SK-N-SH (cell line): ENCODE measurements around the gene VEGFA. TPM values are rescaled to one million over a fixed set of nuclear protein-coding genes. Genes with fewer than 3 reads are reported as not detected.

Experiments
- CTCF ChIA-PET: fragments of 300-600, 350-600 bp; formaldehyde crosslinking; extraction: SDS; loops from one replicate; lab custom pipeline; 2021; lab: Yijun Ruan, JAX
- POLR2A ChIA-PET: fragments of 350-600 bp; sonication (Branson Sonifier 250); formaldehyde crosslinking; extraction: SDS; loops from one replicate; lab custom pipeline; 2020; ENCODE audit warnings: antibody characterized with exemption, inconsistent platforms; lab: Yijun Ruan, JAX
- DNase-seq: peaks from one replicate; pipeline ENCODE4 v3.0.0; 2012
- H2AFZ ChIP-seq: fragments of 200-600 bp; sonication (generic); 2 replicates; pipeline ENCODE4 v1.8.1; 2016; ENCODE audit warnings: antibody characterized with exemption, mild to moderate bottlenecking, low read depth
- H3F3A ChIP-seq: fragments of 200-600 bp; sonication (generic); replicated peaks from 2 replicates; pipeline ENCODE3; 2016; ENCODE audit warnings: antibody characterized with exemption, mild to moderate bottlenecking; ENCODE audit not compliant: insufficient read depth
- H3K27ac ChIP-seq, 2 experiments: fragments of 200-500 bp in 1 of 2; fragments of 200-600 bp in 1 of 2; sonication (Bioruptor generic) in 1 of 2; sonication (generic), shearing (Covaris generic) in 1 of 2; 2 replicates each; pipeline versions ENCODE4 v1.5.1 to v1.6.1; 2014 to 2016; ENCODE audit warnings: low read depth in 2 of 2, inconsistent platforms in 1 of 2, low read length in 1 of 2, mild to moderate bottlenecking in 1 of 2, mixed read lengths in 1 of 2
- H3K27me3 ChIP-seq: fragments of 200-600 bp; sonication (generic), shearing (Covaris generic); 2 replicates; pipeline ENCODE4 v1.6.1; 2016; ENCODE audit warnings: mixed run types; ENCODE audit not compliant: insufficient read depth
- H3K36me3 ChIP-seq, 2 experiments: fragments of 200-500 bp in 1 of 2; fragments of 200-600 bp in 1 of 2; sonication (Bioruptor generic) in 1 of 2; sonication (generic) in 1 of 2; replicated peaks in 1 of 2; 2 replicates each; pipeline versions ENCODE3 to v1.5.1; 2014 to 2016; ENCODE audit warnings: low read length in 1 of 2, mild to moderate bottlenecking in 1 of 2; ENCODE audit not compliant: insufficient read depth in 2 of 2, control insufficient read depth in 1 of 2
- H3K4me1 ChIP-seq, 2 experiments: fragments of 200-500 bp in 1 of 2; fragments of 200-600 bp in 1 of 2; sonication (Bioruptor generic) in 1 of 2; sonication (generic), shearing (Covaris generic) in 1 of 2; 2 replicates each; pipeline versions ENCODE4 v1.5.1 to v1.6.1; 2014 to 2016; ENCODE audit warnings: low read depth in 1 of 2, low read length in 1 of 2, mixed run types in 1 of 2; ENCODE audit not compliant: insufficient read depth in 2 of 2, control insufficient read depth in 1 of 2
- H3K4me2 ChIP-seq: fragments of 200-600 bp; sonication (generic), shearing (Covaris generic); 2 replicates; pipeline ENCODE4 v1.6.1; 2017; ENCODE audit warnings: mixed run types
- H3K4me3 ChIP-seq, 2 experiments: fragments of 200-500 bp in 1 of 2; fragments of 200-600 bp in 1 of 2; sonication (Bioruptor generic) in 1 of 2; sonication (generic), shearing (Covaris generic) in 1 of 2; 2 replicates each; pipeline versions ENCODE4 v1.5.1 to v1.8.1; 2014 to 2016; ENCODE audit warnings: low read depth in 2 of 2, inconsistent platforms in 1 of 2, low read length in 1 of 2, mild to moderate bottlenecking in 1 of 2, mixed read lengths in 1 of 2, moderate library complexity in 1 of 2
- H3K79me2 ChIP-seq: fragments of 200-600 bp; sonication (generic); 2 replicates; pipeline ENCODE4 v1.8.1; 2017; ENCODE audit warnings: mild to moderate bottlenecking; ENCODE audit not compliant: insufficient read depth
- H3K9ac ChIP-seq: fragments of 200-600 bp; sonication (generic); 2 replicates; pipeline ENCODE4 v1.6.1; 2017; ENCODE audit warnings: mixed run types
- H3K9me2 ChIP-seq: fragments of 200-600 bp; sonication (generic); 2 replicates; pipeline ENCODE4 v1.6.1; 2017; ENCODE audit warnings: mixed run types
- H3K9me3 ChIP-seq: fragments of 200-600 bp; sonication (generic); 2 replicates; pipeline ENCODE4 v1.6.1; 2017; ENCODE audit warnings: mixed run types, mild to moderate bottlenecking, moderate library complexity
- H4K20me1 ChIP-seq: fragments of 200-600 bp; sonication (generic); 2 replicates; pipeline ENCODE4 v1.6.1; 2017; ENCODE audit warnings: mild to moderate bottlenecking, mixed run types; ENCODE audit not compliant: insufficient read depth
- CHD2 ChIP-seq: fragments of 150-350 bp; IDR thresholded peaks from 2 replicates; pipeline ENCODE4 v1.6.1; 2018; ENCODE audit warnings: low read length; ENCODE audit not compliant: partially characterized antibody
- FOXJ3 ChIP-seq: sonication (generic); formaldehyde crosslinking; IDR thresholded peaks from 2 replicates; pipeline ENCODE4 v1.5.1; 2020; ENCODE audit warnings: mild to moderate bottlenecking, missing genetic modification reagents
- MAX ChIP-seq: IDR thresholded peaks from 2 replicates; pipeline ENCODE4 v1.4.0; 2012; ENCODE audit warnings: low read depth
- NFIC ChIP-seq: IDR thresholded peaks from 2 replicates; pipeline ENCODE4 v1.4.0; 2012; ENCODE audit warnings: borderline replicate concordance
- PBX3 ChIP-seq: IDR thresholded peaks from 2 replicates; pipeline ENCODE4; 2012
- POLR2AphosphoS5 ChIP-seq: IDR thresholded peaks from 2 replicates; pipeline ENCODE4 v1.6.1; 2012; ENCODE audit warnings: low read depth, low read length
- RAD21 ChIP-seq: IDR thresholded peaks from 2 replicates; pipeline ENCODE4 v1.6.1; 2012; ENCODE audit warnings: mild to moderate bottlenecking, low read length
- RCOR1 ChIP-seq: fragments of 150-350 bp; IDR thresholded peaks from 2 replicates; pipeline ENCODE4 v1.6.1; 2017; ENCODE audit warnings: antibody characterized with exemption, low read length
- SIN3A ChIP-seq: IDR thresholded peaks from 2 replicates; pipeline ENCODE4 v1.6.1; 2012; ENCODE audit warnings: low read depth, mild to moderate bottlenecking, low read length, moderate library complexity, borderline replicate concordance
- SMC3 ChIP-seq: IDR thresholded peaks from 2 replicates; pipeline ENCODE4 v1.6.1; 2012; ENCODE audit warnings: low read depth, low read length, improper control_type of control experiment
- TAF1 ChIP-seq: IDR thresholded peaks from 2 replicates; pipeline ENCODE4 v1.6.1; 2012; ENCODE audit warnings: low read depth, mild to moderate bottlenecking, low read length, moderate library complexity, borderline replicate concordance
- ZBTB33 ChIP-seq: IDR thresholded peaks from 2 replicates; pipeline ENCODE4 v1.4.0; 2012; ENCODE audit warnings: low read depth, borderline replicate concordance
- WGBS: methylation state at CpG from one replicate; pipeline ENCODE4 v1.1.6; 2017; ENCODE audit warnings: low lambda C conversion rate; 5-methylcytosine and 5-hydroxymethylcytosine counted together
- polyA plus RNA-seq, 3 experiments: library from polyadenylated mRNA; depleted of rRNA; stranded (reverse); fragments of >200 nt; gene quantifications; 2 replicates each; pipeline ENCODE4 v1.2.3, GENCODE V29; 2012

The VEGFA gene
- polyA plus RNA-seq, 1 of the 3 experiments (the other 2 are of a cell fraction): 81.0 TPM

GRCh38 chr6:43782764-43783513 lies 12.9 kb downstream of the VEGFA start:
- Histone ChIP-seq H3K9me3 (no peaks in the 10 kb centered on the region), H3K27ac (no peak overlapping the region; a peak in 1 of 4 replicates)
- no peak for DNase-seq
- CTCF ChIA-PET: interaction anchor here (0.7 to 3.7 kb wide), 6 partner anchors 9 to 295 kb away, joined by 3 to 27 read pairs (median 8); partner anchors contain the start of gene VEGFA
- TF ChIP-seq RAD21: no peak
- no peak for TF ChIP-seq SIN3A
- no peak for TF ChIP-seq RCOR1
- no peak for TF ChIP-seq PBX3
- TF ChIP-seq FOXJ3 (CRISPR knock-in tag): no peak
- no peak for TF ChIP-seq TAF1
- no peak for TF ChIP-seq ZBTB33
- no peak for TF ChIP-seq SMC3
- TF ChIP-seq, all 33 proteins: peak for 0
- no peaks in the 10 kb centered on the region for H3F3A ChIP-seq
- no peak overlapping the region for H3K4me3 ChIP-seq
- H3K79me2 ChIP-seq: no peaks in the 10 kb centered on the region
- H3K36me3 ChIP-seq: peaks cover 12 to 77% of the 10 kb centered on the region in 2 experiments
- no peak overlapping the region for H2AFZ ChIP-seq
- H3K4me1 ChIP-seq: peaks cover 0 to 46% of the 10 kb centered on the region in 2 experiments; a peak in 1 of 4 replicates
- no peak overlapping the region for H3K9ac ChIP-seq
- no peaks in the 10 kb centered on the region for H3K9me2 ChIP-seq
- POLR2A ChIA-PET: interaction anchor here (0.9 to 1.7 kb wide), 3 partner anchors 10 to 171 kb away, joined by 3 to 5 read pairs (median 4); partner anchors contain the start of gene VEGFA
- H3K27me3 ChIP-seq: no peaks in the 10 kb centered on the region
- H4K20me1 ChIP-seq: peaks cover 36% of the 10 kb centered on the region; the same call in 1 of the 2 replicates
- no peak overlapping the region for H3K4me2 ChIP-seq
- WGBS: 91% methylated on average over 11 of the region's 11 CpGs

- Histone ChIP-seq H3K27me3 (no peaks in the 10 kb centered on the region), H3F3A (no peaks in the 10 kb centered on the region), H3K79me2 (no peaks in the 10 kb centered on the region), H3K4me3 (no peak overlapping the region), H3K9me2 (no peaks in the 10 kb centered on the region), H3K9me3 (no peaks in the 10 kb centered on the region)
- 94% methylated on average over 22 of the region's 26 CpGs for WGBS
- no peak for DNase-seq
- TF ChIP-seq RCOR1 (no peak), CHD2 (no peak), POLR2AphosphoS5 (no peak), MAX (no peak), NFIC (no peak)
- TF ChIP-seq, all 33 proteins: peak for 0
- Histone ChIP-seq H2AFZ (no peak overlapping the region), H3K27ac (no peak overlapping the region; a peak in 1 of 4 replicates), H3K4me1 (peaks cover 0 to 34% of the 10 kb centered on the region in 2 experiments; a peak in 1 of 4 replicates), H3K36me3 (peaks cover 0 to 64% of the 10 kb centered on the region in 2 experiments), H3K9ac (no peak overlapping the region), H3K4me2 (no peak overlapping the region), H4K20me1 (peaks cover 28% of the 10 kb centered on the region; the same call in 1 of the 2 replicates)
- ChIA-PET POLR2A (interaction anchor here (0.9 to 1.6 kb wide), 2 partner anchors 11 to 14 kb away, joined by 3 to 5 read pairs; partner anchors contain the start of gene VEGFA), CTCF (interaction anchor here (2.9 to 3.7 kb wide), 4 partner anchors 10 to 167 kb away, joined by 11 to 35 read pairs (median 20); partner anchors contain the start of gene VEGFA)
Measured at GRCh38 chr6:43784049-43784855, 14.2 kb downstream of the VEGFA start.
